GM18519 (cell line): ENCODE results near the gene MAB21L1.

Experiments used
- ATAC-seq: cut with Tn5 transposase; IDR thresholded peaks from one replicate; pipeline ENCODE4 v1.9.1; 2021; ENCODE audit warnings: mild to moderate bottlenecking, moderate library complexity; ENCODE audit not compliant: unreplicated experiment, low FRiP score

Gene MAB21L1

DNA sequence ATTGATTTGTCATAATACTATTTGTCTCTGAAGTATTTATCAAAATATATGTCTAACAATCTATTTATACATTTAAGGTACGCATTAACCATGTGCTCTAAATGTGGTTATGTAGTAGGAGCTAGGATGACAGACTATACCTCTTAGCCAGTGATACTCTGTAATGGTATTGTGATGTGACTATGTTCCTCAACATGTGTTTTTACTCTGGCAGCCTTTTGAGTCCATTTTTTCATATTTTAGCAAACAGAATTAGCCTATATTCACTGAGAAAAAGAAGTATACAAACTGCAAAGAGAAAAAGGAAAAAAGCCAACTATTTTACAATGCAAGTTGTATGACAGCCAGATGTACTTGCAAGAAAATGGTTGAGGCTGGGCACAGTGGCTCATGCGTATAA, 26.7 kb downstream of the MAB21L1 start:
- no peak for ATAC-seq

DNA sequence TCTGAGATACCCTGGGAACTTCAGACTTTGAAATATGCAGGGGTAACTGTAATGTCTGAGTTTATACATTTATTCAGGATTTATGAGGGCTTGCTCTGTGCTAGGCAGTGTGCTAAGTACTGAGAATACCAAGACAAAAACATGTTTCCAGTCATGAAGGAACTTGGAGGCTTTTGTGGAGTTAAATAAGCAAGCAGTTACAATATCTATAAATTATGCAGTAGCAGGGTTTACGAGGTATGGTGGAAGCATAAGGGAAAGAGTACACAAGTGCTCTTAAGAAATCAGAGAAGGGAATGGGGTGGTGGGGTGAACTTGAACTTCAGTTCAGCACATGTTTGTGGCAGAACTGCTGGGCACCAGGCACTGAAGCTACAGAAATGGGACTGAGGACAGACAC, 28.0 kb downstream of the MAB21L1 start:
- ATAC-seq = no peak
